ENCODE data around the gene ITPRIP.

The ITPRIP gene

GRCh38 chr10:104296687-104297436, 41.4 kb downstream of the ITPRIP start:
- Histone ChIP-seq H3K9me3 (ENCODE audit: control insufficient read depth in 2 of 2, low read length in 2 of 2) (no peaks in the 10 kb centered on the region), H3K9ac (ENCODE audit: low read length in 2 of 2) (no peak overlapping the region), H3K4me1 (ENCODE audit: control insufficient read depth, insufficient read depth, low read length) (peaks cover 24% of the 10 kb centered on the region), H3K27ac (ENCODE audit: low read length) (no peak overlapping the region), H3K36me3 (ENCODE audit: control insufficient read depth in 2 of 2, insufficient read depth in 2 of 2, low read length in 2 of 2) (no peaks in the 10 kb centered on the region), H3K4me3 (ENCODE audit: low read length in 2 of 2) (no peak overlapping the region), H3K27me3 (ENCODE audit: control insufficient read depth in 1 of 2, insufficient read depth in 2 of 2, low read length in 2 of 2) (no peaks in the 10 kb centered on the region)

GRCh38 chr10:104293781-104294321, 44.4 kb downstream of the ITPRIP start:
- H3K4me3 ChIP-seq (ENCODE audit: low read length in 2 of 2), result no peak overlapping the region
- no peak overlapping the region for H3K27ac ChIP-seq (ENCODE audit: low read length)
- no peaks in the 10 kb centered on the region for H3K36me3 ChIP-seq (ENCODE audit: control insufficient read depth in 2 of 2, insufficient read depth in 2 of 2, low read length in 2 of 2)
- peaks cover 7% of the 10 kb centered on the region for H3K4me1 ChIP-seq (ENCODE audit: control insufficient read depth, insufficient read depth, low read length)
- H3K27me3 ChIP-seq (ENCODE audit: control insufficient read depth in 1 of 2, insufficient read depth in 2 of 2, low read length in 2 of 2), result no peaks in the 10 kb centered on the region
- no peak overlapping the region for H3K9ac ChIP-seq (ENCODE audit: low read length in 2 of 2)
- H3K9me3 ChIP-seq (ENCODE audit: control insufficient read depth in 2 of 2, low read length in 2 of 2), result no peaks in the 10 kb centered on the region

DNA sequence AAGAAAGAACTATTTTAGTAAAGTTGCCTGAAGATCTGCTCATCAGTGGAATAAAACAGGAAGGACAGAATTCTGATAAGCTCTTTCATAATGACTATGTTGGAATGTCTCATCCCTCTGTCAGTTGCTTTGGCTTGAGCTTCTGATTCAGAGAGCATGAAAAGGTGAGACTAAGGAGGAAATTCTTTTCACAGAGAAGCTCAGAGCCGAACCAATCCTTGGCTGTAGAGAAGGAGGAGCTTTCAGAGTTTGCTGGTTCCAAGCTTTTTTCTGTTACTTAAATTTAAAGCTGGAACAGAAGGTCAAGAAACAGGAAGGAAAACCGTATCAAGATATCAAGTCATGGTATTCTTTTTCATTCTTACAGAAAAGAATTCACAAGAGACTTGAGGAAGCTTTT, 45.3 kb downstream of the ITPRIP start:
- Histone ChIP-seq H3K4me1 (ENCODE audit: control insufficient read depth, insufficient read depth, low read length) (peaks cover 6% of the 10 kb centered on the region), H3K27me3 (ENCODE audit: control insufficient read depth in 1 of 2, insufficient read depth in 2 of 2, low read length in 2 of 2) (no peaks in the 10 kb centered on the region), H3K36me3 (ENCODE audit: control insufficient read depth in 2 of 2, insufficient read depth in 2 of 2, low read length in 2 of 2) (no peaks in the 10 kb centered on the region), H3K9me3 (ENCODE audit: control insufficient read depth in 2 of 2, low read length in 2 of 2) (no peaks in the 10 kb centered on the region), H3K27ac (ENCODE audit: low read length) (no peak overlapping the region), H3K4me3 (ENCODE audit: low read length in 2 of 2) (no peak overlapping the region), H3K9ac (ENCODE audit: low read length in 2 of 2) (no peak overlapping the region)

DNA sequence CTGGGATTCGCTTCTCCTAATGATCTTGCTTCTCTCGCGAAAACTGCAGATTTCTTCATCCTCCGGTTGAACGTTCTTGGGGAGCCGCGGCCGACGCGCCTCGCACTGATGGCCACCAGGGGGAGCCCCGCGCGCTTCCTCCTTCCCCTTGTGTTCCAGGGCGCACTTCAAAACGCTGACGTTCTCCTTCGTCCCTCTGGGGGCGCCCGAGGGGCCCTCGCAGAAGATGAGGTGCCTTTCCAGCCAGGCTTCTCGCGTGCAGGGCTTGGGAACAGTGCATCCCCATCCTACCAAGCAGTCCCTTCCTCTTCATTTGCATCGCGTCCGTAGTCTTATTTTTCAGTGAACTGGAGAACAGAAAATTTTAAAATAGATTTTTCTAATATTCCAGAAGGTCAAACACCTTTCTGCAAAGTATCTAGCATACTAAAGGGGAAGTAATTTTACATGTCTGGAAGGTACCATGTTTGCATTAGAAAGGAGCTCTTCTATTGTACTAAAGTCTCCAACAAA, 46.8 kb downstream of the ITPRIP start:
- Histone ChIP-seq H3K9ac (ENCODE audit: low read length in 2 of 2) (no peak overlapping the region), H3K27ac (ENCODE audit: low read length) (no peak overlapping the region), H3K27me3 (ENCODE audit: control insufficient read depth in 1 of 2, insufficient read depth in 2 of 2, low read length in 2 of 2) (no peaks in the 10 kb centered on the region), H3K4me1 (ENCODE audit: control insufficient read depth, insufficient read depth, low read length) (peaks cover 6% of the 10 kb centered on the region), H3K36me3 (ENCODE audit: control insufficient read depth in 2 of 2, insufficient read depth in 2 of 2, low read length in 2 of 2) (no peaks in the 10 kb centered on the region), H3K4me3 (ENCODE audit: low read length in 2 of 2) (no peak overlapping the region), H3K9me3 (ENCODE audit: control insufficient read depth in 2 of 2, low read length in 2 of 2) (no peaks in the 10 kb centered on the region)

- Histone ChIP-seq H3K27ac (ENCODE audit: low read length) (no peak overlapping the region), H3K9me3 (ENCODE audit: control insufficient read depth in 2 of 2, low read length in 2 of 2) (no peaks in the 10 kb centered on the region), H3K36me3 (ENCODE audit: control insufficient read depth in 2 of 2, insufficient read depth in 2 of 2, low read length in 2 of 2) (no peaks in the 10 kb centered on the region), H3K27me3 (ENCODE audit: control insufficient read depth in 1 of 2, insufficient read depth in 2 of 2, low read length in 2 of 2) (no peaks in the 10 kb centered on the region), H3K9ac (ENCODE audit: low read length in 2 of 2) (no peak overlapping the region), H3K4me3 (ENCODE audit: low read length in 2 of 2) (no peak overlapping the region), H3K4me1 (ENCODE audit: control insufficient read depth, insufficient read depth, low read length) (peaks cover 6% of the 10 kb centered on the region)
Measured at GRCh38 chr10:104288355-104288754, 49.9 kb downstream of the ITPRIP start.

DNA sequence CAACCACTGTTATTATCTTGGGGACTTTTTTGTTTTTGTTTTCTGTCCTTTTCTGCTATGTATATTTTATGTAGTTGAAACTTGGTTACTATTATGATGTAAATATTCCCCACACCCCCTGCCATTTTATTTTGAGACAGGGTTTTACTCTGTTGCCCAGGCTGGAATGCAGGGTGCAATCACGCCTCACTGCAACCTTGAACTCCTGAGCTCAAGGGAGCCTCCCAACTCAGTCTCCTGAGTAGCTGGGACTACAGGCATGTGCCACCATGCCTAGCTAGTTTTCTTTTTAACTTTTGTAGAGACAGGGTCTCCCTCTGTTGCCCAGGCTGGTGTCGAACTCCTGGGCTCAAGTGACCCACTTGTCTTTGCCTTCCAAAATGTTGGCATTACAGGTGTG, 51.3 kb downstream of the ITPRIP start:
- Histone ChIP-seq H3K4me1 (ENCODE audit: control insufficient read depth, insufficient read depth, low read length) (peaks cover 6% of the 10 kb centered on the region), H3K9ac (ENCODE audit: low read length in 2 of 2) (no peak overlapping the region), H3K27ac (ENCODE audit: low read length) (no peak overlapping the region), H3K9me3 (ENCODE audit: control insufficient read depth in 2 of 2, low read length in 2 of 2) (no peaks in the 10 kb centered on the region), H3K27me3 (ENCODE audit: control insufficient read depth in 1 of 2, insufficient read depth in 2 of 2, low read length in 2 of 2) (no peaks in the 10 kb centered on the region), H3K36me3 (ENCODE audit: control insufficient read depth in 2 of 2, insufficient read depth in 2 of 2, low read length in 2 of 2) (no peaks in the 10 kb centered on the region), H3K4me3 (ENCODE audit: low read length in 2 of 2) (no peak overlapping the region)

DNA sequence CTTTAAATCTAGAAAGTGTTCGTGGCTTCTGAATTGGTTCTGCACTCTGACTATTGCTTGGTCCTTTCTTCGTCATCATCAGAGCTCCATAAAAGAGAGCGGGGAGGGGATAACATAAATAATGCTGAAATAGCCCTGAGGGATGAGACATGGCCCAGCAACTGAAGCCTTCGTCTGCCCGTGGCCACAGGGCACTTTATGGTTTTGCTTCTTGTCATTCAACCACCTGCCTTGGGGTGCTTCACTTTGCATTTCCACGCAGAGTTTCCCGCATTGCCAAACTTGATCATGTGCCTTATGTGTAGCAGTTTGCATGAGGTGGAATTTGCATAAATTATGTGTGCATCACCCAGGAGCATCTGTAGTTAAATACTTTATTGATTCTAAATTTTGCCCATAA, 53.4 kb downstream of the ITPRIP start:
- Histone ChIP-seq H3K9ac (ENCODE audit: low read length in 2 of 2) (no peak overlapping the region), H3K27ac (ENCODE audit: low read length) (no peak overlapping the region), H3K4me1 (ENCODE audit: control insufficient read depth, insufficient read depth, low read length) (no peaks in the 10 kb centered on the region), H3K9me3 (ENCODE audit: control insufficient read depth in 2 of 2, low read length in 2 of 2) (no peaks in the 10 kb centered on the region), H3K36me3 (ENCODE audit: control insufficient read depth in 2 of 2, insufficient read depth in 2 of 2, low read length in 2 of 2) (no peaks in the 10 kb centered on the region), H3K27me3 (ENCODE audit: control insufficient read depth in 1 of 2, insufficient read depth in 2 of 2, low read length in 2 of 2) (no peaks in the 10 kb centered on the region), H3K4me3 (ENCODE audit: low read length in 2 of 2) (no peak overlapping the region)

DNA sequence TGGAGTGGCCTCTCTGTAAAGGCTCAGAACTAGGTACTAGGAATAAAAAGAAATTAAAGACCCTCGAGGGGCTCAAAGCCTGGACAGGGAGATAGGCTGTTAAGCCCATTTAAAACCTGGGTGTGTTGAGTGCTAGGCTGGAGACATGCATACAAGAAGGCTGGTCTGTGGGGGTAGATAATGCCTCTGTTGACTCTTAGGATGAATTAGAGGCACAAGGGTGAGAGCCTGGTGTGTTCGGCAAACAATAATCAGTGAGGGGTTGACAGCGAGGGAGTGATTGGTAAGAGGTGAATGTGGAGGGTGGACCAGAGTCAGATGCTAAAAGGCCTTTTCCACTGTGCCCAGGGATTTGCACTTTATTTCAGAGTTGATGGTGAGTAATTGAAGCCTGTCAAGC, 56.6 kb downstream of the ITPRIP start:
- H3K4me3 ChIP-seq (ENCODE audit: low read length in 2 of 2), result no peak overlapping the region
- no peaks in the 10 kb centered on the region for H3K9me3 ChIP-seq (ENCODE audit: control insufficient read depth in 2 of 2, low read length in 2 of 2)
- H3K9ac ChIP-seq (ENCODE audit: low read length in 2 of 2), result no peak overlapping the region
- H3K27ac ChIP-seq (ENCODE audit: low read length), result no peak overlapping the region
- H3K4me1 ChIP-seq (ENCODE audit: control insufficient read depth, insufficient read depth, low read length), result no peaks in the 10 kb centered on the region
- H3K36me3 ChIP-seq (ENCODE audit: control insufficient read depth in 2 of 2, insufficient read depth in 2 of 2, low read length in 2 of 2), result no peaks in the 10 kb centered on the region
- no peaks in the 10 kb centered on the region for H3K27me3 ChIP-seq (ENCODE audit: control insufficient read depth in 1 of 2, insufficient read depth in 2 of 2, low read length in 2 of 2)

DNA sequence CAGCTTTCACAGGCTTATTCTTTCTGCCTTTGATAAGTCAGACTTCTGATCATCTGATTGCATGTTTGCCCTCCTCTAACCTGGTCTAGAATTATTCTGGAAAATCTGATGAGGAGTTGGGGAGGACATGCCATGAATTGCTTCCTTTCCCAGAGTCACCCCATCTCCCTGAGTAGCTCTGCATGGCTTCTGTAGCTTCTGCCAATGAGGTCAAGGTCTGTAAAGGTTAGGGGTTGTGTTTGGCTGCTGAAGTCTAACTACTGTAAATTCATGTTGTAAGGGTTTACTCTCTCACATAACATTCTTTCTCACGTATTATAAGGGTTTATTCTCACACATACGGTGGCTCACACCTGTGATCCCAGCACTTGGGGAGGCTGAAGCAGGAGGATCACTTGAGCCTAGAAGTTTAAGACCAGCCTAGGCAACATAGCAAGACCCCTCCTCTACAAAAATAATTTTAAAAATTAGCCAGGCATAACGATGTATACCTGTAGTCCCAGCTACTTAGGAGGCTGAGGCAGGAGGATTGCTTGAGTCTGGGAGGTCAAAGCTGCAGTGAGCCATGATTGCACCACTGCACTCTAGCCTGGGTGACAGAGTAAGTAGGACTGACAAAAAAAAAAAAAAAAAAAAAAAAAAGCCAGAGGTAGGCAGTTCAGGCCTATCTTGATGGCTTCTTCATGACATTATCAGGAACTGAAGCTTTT, 58.6 kb downstream of the ITPRIP start:
- H3K9ac ChIP-seq (ENCODE audit: low read length in 2 of 2), result no peak overlapping the region
- H3K9me3 ChIP-seq (ENCODE audit: control insufficient read depth in 2 of 2, low read length in 2 of 2), result no peaks in the 10 kb centered on the region
- no peak overlapping the region for H3K27ac ChIP-seq (ENCODE audit: low read length)
- H3K4me1 ChIP-seq (ENCODE audit: control insufficient read depth, insufficient read depth, low read length), result no peaks in the 10 kb centered on the region
- no peaks in the 10 kb centered on the region for H3K36me3 ChIP-seq (ENCODE audit: control insufficient read depth in 2 of 2, insufficient read depth in 2 of 2, low read length in 2 of 2)
- no peak overlapping the region for H3K4me3 ChIP-seq (ENCODE audit: low read length in 2 of 2)
- H3K27me3 ChIP-seq (ENCODE audit: control insufficient read depth in 1 of 2, insufficient read depth in 2 of 2, low read length in 2 of 2), result peaks cover 4 to 14% of the 10 kb centered on the region in 2 donors

GRCh38 chr10:104277785-104278184, 60.5 kb downstream of the ITPRIP start:
- Histone ChIP-seq H3K4me1 (ENCODE audit: control insufficient read depth, insufficient read depth, low read length) (no peaks in the 10 kb centered on the region), H3K9ac (ENCODE audit: low read length in 2 of 2) (no peak overlapping the region), H3K4me3 (ENCODE audit: low read length in 2 of 2) (no peak overlapping the region), H3K27ac (ENCODE audit: low read length) (no peak overlapping the region), H3K27me3 (ENCODE audit: control insufficient read depth in 1 of 2, insufficient read depth in 2 of 2, low read length in 2 of 2) (peaks cover 9 to 17% of the 10 kb centered on the region in 2 donors), H3K9me3 (ENCODE audit: control insufficient read depth in 2 of 2, low read length in 2 of 2) (no peaks in the 10 kb centered on the region), H3K36me3 (ENCODE audit: control insufficient read depth in 2 of 2, insufficient read depth in 2 of 2, low read length in 2 of 2) (no peaks in the 10 kb centered on the region)

DNA sequence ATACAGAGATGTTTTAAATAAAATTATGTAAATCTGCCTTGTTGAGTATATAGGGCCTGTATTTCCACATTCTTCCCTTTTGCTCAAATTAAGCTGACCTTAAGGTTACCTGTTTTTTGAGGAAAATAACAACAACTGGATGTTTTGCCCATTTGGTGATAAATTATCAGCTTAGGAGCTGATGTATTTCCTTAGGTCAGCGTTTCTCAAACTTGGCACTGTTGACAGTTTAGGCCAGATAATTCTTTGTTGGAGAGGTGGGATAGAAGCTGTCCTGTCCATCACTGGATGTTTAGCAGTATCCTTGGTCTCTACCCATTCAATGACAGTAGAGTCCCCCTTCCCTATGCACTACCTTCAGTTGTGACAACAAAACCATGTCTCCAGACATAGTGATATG, 62.1 kb downstream of the ITPRIP start:
- Histone ChIP-seq H3K36me3 (ENCODE audit: control insufficient read depth in 2 of 2, insufficient read depth in 2 of 2, low read length in 2 of 2) (no peaks in the 10 kb centered on the region), H3K27ac (ENCODE audit: low read length) (no peak overlapping the region), H3K9me3 (ENCODE audit: control insufficient read depth in 2 of 2, low read length in 2 of 2) (no peaks in the 10 kb centered on the region), H3K4me1 (ENCODE audit: control insufficient read depth, insufficient read depth, low read length) (no peaks in the 10 kb centered on the region), H3K27me3 (ENCODE audit: control insufficient read depth in 1 of 2, insufficient read depth in 2 of 2, low read length in 2 of 2) (peaks cover 9 to 17% of the 10 kb centered on the region in 2 donors), H3K9ac (ENCODE audit: low read length in 2 of 2) (no peak overlapping the region), H3K4me3 (ENCODE audit: low read length in 2 of 2) (no peak overlapping the region)
